Prostate gland (tissue), 2 donors: Measurements from ENCODE around the gene KBTBD12.

ENCODE experiments used
- CTCF ChIP-seq, 4 experiments: fragments of 200-600 bp in 2 of 4; fragments of 450-650 bp in 2 of 4; sonication (generic) in 2 of 4; IDR thresholded peaks; 1 replicate in 3 of 4; 2 replicates in 1 of 4; pipeline ENCODE4 v1.5.1; 2016 to 2019; ENCODE audit warnings: antibody characterized with exemption in 4 of 4, mild to moderate bottlenecking in 2 of 4, moderate library complexity in 2 of 4
- POLR2AphosphoS5 ChIP-seq: sonication (generic); formaldehyde crosslinking; IDR thresholded peaks from one replicate; pipeline ENCODE4 v1.6.1; 2017; ENCODE audit warnings: antibody characterized with exemption

GRCh38 chr3:127887321-127887720 is 27.7 kb upstream of the KBTBD12 start:
- no peak for TF ChIP-seq CTCF (IDR thresholded peaks at IDR 0.05)
- no peak for TF ChIP-seq POLR2AphosphoS5
